Endothelial cell of umbilical vein (primary cell): ENCODE results near the gene ANKS1B. TPM values are rescaled to one million over a fixed set of nuclear protein-coding genes. Genes with fewer than 3 reads are reported as not detected.

Source experiments
- BruUV-seq: library from RNA; stranded (reverse); fragments of 400-500 nt; replicated peaks from 2 replicates; lab custom pipeline; 2021; lab: Mats Ljungman, UMichigan
- CTCF ChIA-PET: fragments of 300-600, 350-600 bp; sonication (Branson Sonifier 250); formaldehyde crosslinking; loops from one replicate; lab custom pipeline; 2021; ENCODE audit warnings: antibody characterized with exemption, inconsistent platforms; lab: Charles Lee
- POLR2A ChIA-PET: fragments of 300-600, 350-600 bp; sonication (Branson Sonifier 250); formaldehyde crosslinking; loops from one replicate; lab custom pipeline; 2021; ENCODE audit warnings: antibody characterized with exemption, inconsistent platforms; lab: Charles Lee
- DNase-seq: peaks from one replicate; pipeline ENCODE4 v3.0.0-alpha.2; 2011; ENCODE audit warnings: low read depth, low spot score
- FAIRE-seq: peaks from 2 replicates; lab custom pipeline; 2011; peaks lifted over from hg19 to GRCh38; lab: Jason Lieb, UNC
- H2AFZ ChIP-seq: 2 replicates; pipeline ENCODE4 v1.6.0; 2012; ENCODE audit warnings: low read depth, low read length, control low read depth, inconsistent platforms
- H3K27ac ChIP-seq: 2 replicates; pipeline ENCODE4 v1.5.1; 2011; ENCODE audit warnings: low read depth, mild to moderate bottlenecking, control low read depth, low read length, moderate library complexity; ENCODE audit not compliant: insufficient read depth
- H3K27me3 ChIP-seq, 2 experiments: 2 replicates each; pipeline versions ENCODE4 v1.6.0 to v1.6.1; 2011; ENCODE audit warnings: low read length in 2 of 2, mixed read lengths in 1 of 2; ENCODE audit not compliant: control insufficient read depth in 2 of 2, insufficient read depth in 2 of 2
- H3K36me3 ChIP-seq, 2 experiments: 2 replicates in 1 of 2; 3 replicates in 1 of 2; pipeline ENCODE4 v1.5.1; 2011; ENCODE audit warnings: low read length in 2 of 2, mild to moderate bottlenecking in 1 of 2, moderate library complexity in 1 of 2; ENCODE audit not compliant: control insufficient read depth in 2 of 2, insufficient read depth in 2 of 2; ENCODE audit errors: extremely low read depth in 1 of 2
- H3K4me1 ChIP-seq: 3 replicates; pipeline ENCODE4 v1.5.1; 2011; ENCODE audit warnings: mild to moderate bottlenecking, low read length; ENCODE audit not compliant: control insufficient read depth, insufficient read depth; ENCODE audit errors: extremely low read depth
- H3K4me2 ChIP-seq: 2 replicates; pipeline ENCODE4 v1.6.1; 2011; ENCODE audit warnings: low read length, control low read depth, mixed read lengths; ENCODE audit not compliant: insufficient read depth
- H3K4me3 ChIP-seq, 3 experiments: fragments of 200-600 bp in 1 of 3; sonication (generic), shearing (Covaris generic) in 1 of 3; replicated peaks in 1 of 3; 2 replicates each; pipeline ENCODE4 v1.5.1; 2011 to 2016; ENCODE audit warnings: control low read depth in 3 of 3, low read length in 3 of 3, mild to moderate bottlenecking in 2 of 3, inconsistent platforms in 1 of 3, low read depth in 1 of 3, moderate library complexity in 1 of 3; ENCODE audit not compliant: insufficient read depth in 1 of 3
- H3K79me2 ChIP-seq: 2 replicates; pipeline ENCODE4 v1.6.0; 2012; ENCODE audit warnings: low read length, inconsistent platforms; ENCODE audit not compliant: control insufficient read depth, insufficient read depth
- H3K9ac ChIP-seq: replicated peaks from 2 replicates; pipeline ENCODE3; 2011; ENCODE audit warnings: low read length, control low read depth; ENCODE audit not compliant: insufficient read depth; ENCODE audit errors: extremely low read depth
- H3K9me1 ChIP-seq: replicated peaks from 3 replicates; pipeline ENCODE4 v1.6.0; 2011; ENCODE audit warnings: mild to moderate bottlenecking, low read length; ENCODE audit not compliant: control insufficient read depth, insufficient read depth; ENCODE audit errors: extremely low read depth
- H3K9me3 ChIP-seq: replicated peaks from 2 replicates; pipeline ENCODE4 v1.5.1; 2012; ENCODE audit warnings: low read length, inconsistent platforms; ENCODE audit not compliant: control insufficient read depth, insufficient read depth
- H4K20me1 ChIP-seq: replicated peaks from 2 replicates; pipeline ENCODE3; 2011; ENCODE audit warnings: mild to moderate bottlenecking, low read length; ENCODE audit not compliant: control insufficient read depth, insufficient read depth; ENCODE audit errors: extremely low read depth
- CTCF ChIP-seq, 2 donors: IDR thresholded peaks; 1 replicate in 1 of 2; 2 replicates in 1 of 2; pipeline ENCODE4 v1.5.1; 2011; ENCODE audit warnings: low read length in 2 of 2, mild to moderate bottlenecking in 2 of 2, moderate library complexity in 2 of 2, control low read depth in 1 of 2, inconsistent platforms in 1 of 2, low read depth in 1 of 2; ENCODE audit not compliant: insufficient read depth in 1 of 2; ENCODE audit errors: extremely low read depth in 1 of 2
- EZH2 ChIP-seq: IDR thresholded peaks from 2 replicates; pipeline ENCODE4 v1.6.1; 2012; ENCODE audit warnings: borderline replicate concordance, low read depth, mild to moderate bottlenecking, moderate library complexity, low read length, inconsistent platforms; ENCODE audit not compliant: severe bottlenecking
- FOS ChIP-seq: IDR thresholded peaks from 2 replicates; pipeline ENCODE4 v1.6.1; 2011; ENCODE audit warnings: mild to moderate bottlenecking, low read length, moderate library complexity, borderline replicate concordance; ENCODE audit not compliant: insufficient read depth
- GATA2 ChIP-seq: IDR thresholded peaks from 2 replicates; pipeline ENCODE4 v1.7.0; 2011; ENCODE audit warnings: low read depth, mild to moderate bottlenecking, moderate library complexity, mixed read lengths, low read length; ENCODE audit not compliant: insufficient read length, insufficient read depth
- JUN ChIP-seq: IDR thresholded peaks from 2 replicates; pipeline ENCODE4 v1.6.1; 2011; ENCODE audit warnings: borderline replicate concordance, low read depth; ENCODE audit not compliant: insufficient read length, insufficient read depth
- MAX ChIP-seq: IDR thresholded peaks from 2 replicates; pipeline ENCODE4 v1.6.1; 2011; ENCODE audit not compliant: insufficient read depth, insufficient read length
- MYC ChIP-seq: IDR thresholded peaks from one replicate; pipeline ENCODE4 v1.6.1; 2011; ENCODE audit warnings: mild to moderate bottlenecking, low read depth, low read length
- POLR2A ChIP-seq: IDR thresholded peaks from 2 replicates; pipeline ENCODE4 v1.6.1; 2012; ENCODE audit warnings: low read depth, mild to moderate bottlenecking, control low read depth, low read length
- POLR2AphosphoS5 ChIP-seq: IDR thresholded peaks from 2 replicates; pipeline ENCODE4 v1.6.1; 2012; ENCODE audit warnings: low read depth, mild to moderate bottlenecking, control low read depth, low read length, moderate library complexity; ENCODE audit not compliant: insufficient read depth
- dilution Hi-C: fragments of 300-500 bp; cut with MboI; formaldehyde crosslinking; loops from one replicate; pipeline ENCODE4 v1.15.0; 2019; ENCODE audit warnings: low sequenced_read_pairs; ENCODE audit not compliant: extremely low pct_ligation_motif_present
- intact Hi-C: fragments of 100-400 bp; cut with micrococcal nuclease; formaldehyde crosslinking; loops from one replicate; pipeline ENCODE4 v1.10.0; 2022
- polyA plus RNA-seq, 4 experiments: library from polyadenylated mRNA; depleted of rRNA in 3 of 4; stranded (reverse) in 3 of 4; unstranded in 1 of 4; fragments of >200 nt; gene quantifications; 2 replicates each; pipeline versions ENCODE4 v1.2.1 to v1.2.3, GENCODE V29; 2011 to 2012; ENCODE audit warnings: missing spikeins in 1 of 4
- total RNA-seq: library from RNA; stranded (reverse); gene quantifications from 2 replicates; pipeline ENCODE4 v1.2.3, GENCODE V29; 2021

The ANKS1B gene
- total and polyA plus RNA-seq, 2 donors (not counting 3 experiments of a cell fraction or from before 2014, with no cell fraction given), result 0.15 to 0.38 TPM

GRCh38 chr12:99146185-99146584 lies 838.6 kb downstream of the ANKS1B start:
- H4K20me1 ChIP-seq, result no peaks in the 10 kb centered on the region
- no peak overlapping the region for H3K4me2 ChIP-seq
- BruUV-seq, result no TSS peak
- H3K36me3 ChIP-seq, result no peaks in the 10 kb centered on the region
- no peaks in the 10 kb centered on the region for H3K79me2 ChIP-seq
- H2AFZ ChIP-seq, result no peak overlapping the region
- no peak for FAIRE-seq
- H3K9me3 ChIP-seq, result peaks cover 3% of the 10 kb centered on the region
- intact Hi-C loops, result no loop called here
- CTCF ChIA-PET, result no interaction called here
- POLR2A ChIA-PET, result no interaction called here
- no peak overlapping the region for H3K9ac ChIP-seq
- no peak overlapping the region for H3K4me3 ChIP-seq
- no peak overlapping the region for H3K27ac ChIP-seq
- no peaks in the 10 kb centered on the region for H3K4me1 ChIP-seq
- DNase-seq, result no peak
- TF ChIP-seq POLR2AphosphoS5 (no peak), MAX (no peak), EZH2 (no peak), MYC (no peak), GATA2 (no peak), FOS (no peak)
- H3K9me1 ChIP-seq, result no peaks in the 10 kb centered on the region
- dilution Hi-C loops, result no loop called here
- no peaks in the 10 kb centered on the region for H3K27me3 ChIP-seq

- dilution Hi-C loops, result no loop called here
- Histone ChIP-seq H3K9ac (no peak overlapping the region), H3K36me3 (no peaks in the 10 kb centered on the region), H3K9me3 (peaks cover 3% of the 10 kb centered on the region), H3K9me1 (no peaks in the 10 kb centered on the region), H2AFZ (no peak overlapping the region), H4K20me1 (no peaks in the 10 kb centered on the region), H3K4me1 (no peaks in the 10 kb centered on the region), H3K79me2 (no peaks in the 10 kb centered on the region), H3K4me3 (no peak overlapping the region), H3K27ac (no peak overlapping the region), H3K4me2 (no peak overlapping the region), H3K27me3 (no peaks in the 10 kb centered on the region)
- no TSS peak for BruUV-seq
- intact Hi-C loops, result no loop called here
- FAIRE-seq, result no peak
- ChIA-PET POLR2A (no interaction called here), CTCF (no interaction called here)
- no peak for DNase-seq
- TF ChIP-seq JUN (no peak), POLR2AphosphoS5 (no peak), MAX (no peak), GATA2 (no peak), EZH2 (no peak), POLR2A (no peak), FOS (no peak), CTCF (IDR thresholded peaks at IDR 0.05; ENCODE audit: extremely low read depth in 1 of 2, insufficient read depth in 1 of 2, low read depth in 1 of 2, low read length in 2 of 2) (no peak)
These were observed 842.1 kb downstream of the ANKS1B start for GRCh38 chr12:99142651-99143050.
